Activated CD4-positive, CD25-positive, alpha-beta regulatory T cell treated with anti-CD3 and anti-CD28 coated beads, Interleukin-2, amount 50 U/mL, for 72 hours (primary cell): ENCODE data around the gene NECTIN4.
"Not testable (repeated sequence)": the region's sequence is repeated elsewhere in the genome, so short reads cannot be mapped to it uniquely, and the experiment has no call there.

ENCODE experiments used
- DNase-seq: peaks from one replicate; pipeline ENCODE4 v3.0.0; 2021

The NECTIN4 gene

DNA sequence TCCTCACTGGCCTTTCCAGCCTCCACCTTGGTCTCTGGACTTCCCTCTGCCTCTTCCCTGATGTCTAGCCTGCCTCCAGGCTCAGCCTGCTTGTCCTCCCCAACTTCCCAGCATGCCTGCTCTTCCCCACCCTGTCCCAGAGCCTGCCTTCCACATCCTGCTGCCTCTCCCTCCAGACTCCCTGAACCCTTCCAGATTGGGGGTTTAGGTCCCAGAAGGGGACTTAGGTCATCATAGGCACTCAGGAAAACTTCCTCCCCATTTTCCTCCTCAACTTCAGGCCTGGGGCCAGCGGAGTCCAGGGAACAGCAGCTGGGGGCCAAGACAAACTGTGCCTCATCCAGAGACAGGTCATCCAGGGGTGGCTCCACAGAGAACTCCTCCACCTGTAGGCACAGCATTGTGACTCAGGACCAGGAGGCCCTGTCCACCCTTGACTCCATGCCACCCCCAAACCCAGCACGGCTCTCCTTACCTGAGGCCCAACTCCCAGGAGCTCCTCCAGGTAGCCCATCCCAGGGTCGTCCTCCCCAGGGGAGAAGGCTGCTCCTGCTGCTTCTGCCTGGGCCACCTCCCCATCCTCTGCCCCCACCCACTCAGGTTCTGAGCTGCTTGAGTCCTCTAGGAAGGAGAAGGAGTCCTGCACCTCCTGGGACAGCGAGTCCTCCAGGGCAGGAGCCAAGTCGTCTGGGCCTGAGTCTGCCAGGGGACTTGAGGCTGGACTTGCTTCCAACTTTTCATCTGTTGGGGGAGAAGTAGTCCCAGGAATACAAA, 40.2 kb downstream of the NECTIN4 start:
- no peak for DNase-seq

- no peak for DNase-seq
Observed at GRCh38 chr1:161047436-161048420, 41.6 kb downstream of the NECTIN4 start.

DNA sequence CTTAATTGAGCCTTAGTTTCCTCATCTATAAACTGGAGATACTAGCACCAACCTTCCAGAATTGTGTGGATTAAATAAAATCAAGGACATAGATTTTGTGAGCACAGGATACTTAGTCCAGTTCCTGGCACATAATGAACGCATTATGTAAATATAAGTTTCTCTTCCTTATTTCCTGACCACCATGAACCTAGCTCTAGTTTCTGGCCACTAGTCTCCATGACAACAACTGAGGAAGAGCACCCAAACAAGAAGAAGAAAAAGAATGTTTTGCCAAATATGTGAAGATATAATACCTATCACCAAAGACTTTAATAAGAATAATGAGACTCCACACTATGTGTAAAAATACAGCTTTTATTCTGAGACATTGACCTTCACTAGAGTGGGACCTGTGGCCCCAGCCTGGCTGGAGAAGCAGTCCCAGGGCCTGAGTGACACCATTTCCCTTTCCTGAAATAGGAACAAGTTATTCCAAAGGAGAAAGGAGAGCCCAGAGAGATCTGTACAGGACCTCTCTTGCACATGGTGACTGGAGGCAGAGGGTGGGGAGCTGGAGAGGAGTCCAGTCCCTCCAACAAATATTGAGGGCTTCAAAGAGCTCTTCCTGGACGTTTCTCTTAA, 42.6 kb downstream of the NECTIN4 start:
- no peak for DNase-seq

- DNase-seq = peak; percentile 92
Observed at GRCh38 chr1:161045736-161046604, 43.4 kb downstream of the NECTIN4 start, which contains the start of gene USF1. Gene USF1 (minus strand): TSS chr1:161045977. CDS start chr1:161043275, 2,702 bp downstream.

GRCh38 chr1:161044908-161045735, 44.2 kb downstream of the NECTIN4 start:
- DNase-seq = peak; percentile 58

GRCh38 chr1:161044535-161044907, 44.8 kb downstream of the NECTIN4 start:
- no peak for DNase-seq

- no peak for DNase-seq
Observed at GRCh38 chr1:161039546-161039945, 49.8 kb downstream of the NECTIN4 start.

DNA sequence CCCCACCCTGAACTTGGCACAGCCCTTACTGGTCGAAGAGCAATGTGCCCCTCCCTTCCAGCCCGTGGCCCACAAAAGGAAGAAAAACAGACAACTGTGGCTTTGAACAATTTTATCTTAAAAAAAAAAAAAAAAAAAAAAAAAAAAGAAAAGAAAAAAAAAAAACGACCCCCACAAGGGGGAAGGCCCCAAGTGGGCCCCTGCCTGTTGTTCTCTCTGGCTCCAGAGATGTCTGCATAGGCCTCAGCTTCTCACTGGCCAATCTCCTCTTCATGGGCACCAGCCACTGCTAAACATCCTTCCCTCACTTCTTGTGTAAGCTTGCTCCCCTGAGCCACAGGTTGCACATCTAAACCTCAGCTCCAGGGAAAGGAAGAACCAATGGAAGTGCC, 50.2 kb downstream of the NECTIN4 start:
- no peak for DNase-seq

DNA sequence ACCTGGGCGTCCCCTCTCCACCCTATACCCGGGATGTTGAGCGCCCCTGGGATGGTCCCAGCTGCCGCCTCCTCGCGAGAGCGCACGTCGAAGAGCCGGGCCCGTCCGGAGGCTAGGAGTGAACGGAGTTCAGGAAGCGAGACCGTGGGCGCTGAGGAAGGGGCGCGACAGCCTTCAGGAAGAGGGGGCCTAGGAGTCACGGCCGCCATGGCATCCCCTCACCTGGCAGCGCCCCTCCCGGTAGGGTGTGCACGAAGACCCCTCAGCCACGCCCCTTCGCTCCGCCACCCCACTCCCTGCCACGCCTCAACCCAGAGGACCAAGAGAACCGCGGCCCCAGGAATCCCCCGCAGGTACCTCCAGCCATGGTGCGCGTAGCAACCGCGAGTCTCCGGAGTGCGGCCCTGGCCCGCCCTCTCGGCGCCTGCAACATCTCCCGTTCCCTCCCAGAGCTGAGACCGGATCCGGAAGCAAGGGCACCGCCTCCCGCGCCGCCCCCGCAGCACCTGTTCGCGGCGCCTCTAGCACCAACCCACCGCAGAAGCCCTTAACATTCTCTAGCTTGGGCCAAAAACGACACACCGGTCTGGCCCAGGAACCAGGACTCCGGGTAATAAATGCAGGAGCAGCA, 50.7 kb downstream of the NECTIN4 start, which contains the start of gene TSTD1:
TSS of gene TSTD1 (minus strand) at position 442 of the 631 bp plus-strand sequence. CDS start at position 367, 75 bp downstream.
- DNase-seq = peak; percentile 85

DNA sequence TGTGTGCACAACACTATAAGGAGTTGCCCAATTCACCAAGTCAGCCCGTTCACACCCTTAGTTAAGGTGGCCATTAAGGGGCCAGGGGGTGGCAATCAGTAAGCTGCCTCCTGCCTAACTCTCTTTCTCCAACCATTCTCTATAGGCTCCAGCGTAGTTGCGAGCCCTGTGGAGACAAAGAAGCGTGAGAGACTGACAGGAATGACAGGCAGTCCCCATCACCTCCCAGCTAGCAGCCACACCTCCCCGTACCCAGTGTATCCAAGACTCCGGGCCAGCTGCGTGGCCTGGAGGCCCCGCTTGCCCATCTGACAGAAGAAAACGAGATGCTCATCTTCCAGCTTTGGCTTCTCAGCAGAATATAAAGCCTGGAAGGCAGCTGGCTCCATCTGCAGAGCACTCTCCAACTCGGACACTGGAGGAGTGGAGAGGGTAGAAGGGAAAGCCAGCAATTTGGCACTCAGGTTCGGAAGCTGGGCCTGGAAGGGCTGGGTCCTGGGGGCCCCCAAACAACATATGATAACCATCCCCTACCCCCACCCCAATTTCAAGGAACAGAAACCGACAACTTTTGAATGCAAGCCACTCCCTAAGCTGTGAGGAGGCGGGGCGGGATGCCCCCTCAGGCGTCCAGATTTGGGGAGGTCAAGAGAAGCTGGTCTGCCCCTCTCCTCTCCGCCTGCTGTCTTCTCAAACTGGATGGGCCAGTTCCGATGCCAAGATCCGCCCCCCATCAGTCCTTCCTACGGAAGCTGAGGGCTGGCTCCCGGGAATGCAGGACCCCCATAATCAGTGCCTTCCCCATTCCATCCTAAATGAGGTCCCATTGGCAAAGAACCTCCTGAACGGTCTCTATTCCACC, 51.5 kb downstream of the NECTIN4 start:
- no peak for DNase-seq

- no peak for DNase-seq
Observed at GRCh38 chr1:161033751-161034150, 55.6 kb downstream of the NECTIN4 start.

DNA sequence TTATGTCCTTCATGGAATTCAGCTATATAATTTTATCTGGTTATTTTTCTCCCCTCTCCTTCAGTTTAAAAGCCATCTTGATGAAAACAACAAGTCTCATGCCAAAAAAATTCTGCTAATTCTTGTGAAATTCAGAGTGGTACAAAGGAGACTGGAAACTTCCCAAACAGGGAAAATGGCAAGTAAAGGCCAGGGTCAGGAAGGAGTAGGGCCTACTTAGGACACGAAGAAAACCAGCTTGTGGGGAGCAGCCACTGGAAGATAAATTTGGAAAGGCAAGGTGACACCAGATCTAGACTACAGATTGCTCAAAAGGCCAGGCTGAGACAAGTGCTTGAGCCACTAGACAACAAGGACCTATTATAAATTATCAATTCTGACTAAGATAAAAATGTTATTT, 56.9 kb downstream of the NECTIN4 start:
- no peak for DNase-seq

- no peak for DNase-seq
Observed at GRCh38 chr1:161031874-161032273, 57.5 kb downstream of the NECTIN4 start.

DNA sequence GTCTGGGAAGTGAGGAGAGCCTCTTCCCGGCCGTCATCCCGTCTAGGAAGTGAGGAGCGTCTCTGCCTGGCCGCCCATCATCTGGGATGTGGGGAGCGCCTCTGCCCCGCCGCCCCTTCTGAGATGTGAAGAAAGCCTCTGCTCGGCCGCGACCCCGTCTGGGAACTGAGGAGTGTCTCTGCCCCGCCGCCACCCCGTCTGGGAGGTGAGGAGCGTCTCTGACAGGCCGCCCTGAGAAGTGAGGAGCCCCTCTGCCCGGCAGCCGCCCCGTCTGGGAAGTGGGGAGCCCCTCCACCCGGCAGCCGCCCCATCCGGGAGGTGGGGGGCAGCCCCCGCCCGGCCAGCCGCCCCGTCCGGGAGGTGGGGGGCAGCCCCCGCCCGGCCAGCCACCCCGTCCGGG, 59.9 kb downstream of the NECTIN4 start:
- DNase-seq = not testable (repeated sequence)

GRCh38 chr1:161026954-161027353, 62.4 kb downstream of the NECTIN4 start:
- DNase-seq = not testable (repeated sequence)

- DNase-seq = not testable (repeated sequence)
Observed at GRCh38 chr1:161022432-161022831, 66.9 kb downstream of the NECTIN4 start.

- DNase-seq = no peak
Observed at GRCh38 chr1:161021970-161022353, 67.4 kb downstream of the NECTIN4 start.

DNA sequence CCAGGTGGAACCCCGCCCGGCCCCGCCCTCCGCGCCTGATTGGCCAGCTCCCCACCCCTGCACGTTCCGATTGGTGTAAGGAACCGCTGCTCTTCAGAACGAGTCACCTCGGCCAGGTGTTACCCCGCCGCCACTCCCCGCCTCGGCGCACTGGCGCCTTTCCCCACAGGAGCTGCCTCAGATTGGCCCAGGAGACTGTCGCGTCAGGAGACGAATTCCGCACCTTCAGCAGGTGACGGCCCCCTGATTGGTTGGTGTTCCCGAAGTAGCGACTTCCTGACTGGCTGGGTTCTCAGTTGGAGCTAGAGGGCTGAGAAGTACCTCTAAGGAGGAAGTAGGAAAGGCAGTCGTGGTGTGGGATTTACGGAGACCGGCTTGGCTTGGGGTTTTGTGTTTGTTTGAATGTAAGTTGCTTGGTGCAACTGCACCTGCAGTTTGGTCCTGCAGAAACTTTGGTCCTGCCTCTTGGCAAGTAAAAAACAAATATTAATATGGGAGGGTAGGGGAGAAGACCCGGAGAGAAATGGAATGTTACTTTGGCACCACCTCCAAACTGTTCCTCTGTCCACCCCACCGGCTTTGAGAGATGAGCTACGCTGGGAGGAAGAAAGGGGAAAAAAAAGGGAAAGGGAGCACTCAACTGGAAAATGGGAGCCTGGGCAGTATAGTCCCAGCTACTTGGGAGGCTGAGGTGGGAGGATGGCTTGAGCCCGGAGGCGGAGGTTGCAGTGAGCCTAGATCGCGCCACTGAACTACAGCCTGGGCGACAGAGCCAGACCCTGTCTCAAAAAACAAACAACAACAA, 68.0 kb downstream of the NECTIN4 start:
- DNase-seq = peak; percentile 76
